K562 (cell line): ENCODE data around the gene GPX5. TPM values are rescaled to one million over a fixed set of nuclear protein-coding genes. Genes with fewer than 3 reads are reported as not detected.
A peak's percentile ranks its signal among the peaks of the same experiment; 100 is the strongest.

Experiments used
- CCAR2 ChIP-seq: fragments of 200-400 bp; formaldehyde crosslinking; IDR thresholded peaks from 2 replicates; pipeline ENCODE4 v1.6.1; 2017; ENCODE audit warnings: mild to moderate bottlenecking, low read depth, low read length
- CREB1 ChIP-seq, 2 experiments: sonication (generic) in 1 of 2; formaldehyde crosslinking in 1 of 2; IDR thresholded peaks; 2 replicates each; pipeline versions ENCODE4 v1.6.1 to v1.8.0; 2012 to 2022; ENCODE audit warnings: inconsistent platforms in 1 of 2, mild to moderate bottlenecking in 1 of 2, missing genetic modification reagents in 1 of 2, moderate library complexity in 1 of 2
- CXXC5 ChIP-seq: fragments of 250-450 bp; sonication (Bioruptor Pico); IDR thresholded peaks from 2 replicates; pipeline ENCODE4 v1.8.0; 2022; ENCODE audit warnings: inconsistent platforms, mild to moderate bottlenecking, moderate library complexity
- ETV5 ChIP-seq: sonication (generic); formaldehyde crosslinking; IDR thresholded peaks from 2 replicates; pipeline ENCODE4 v1.4.0; 2020; ENCODE audit warnings: low read depth, mild to moderate bottlenecking, missing genetic modification reagents
- GABPA ChIP-seq: fragments of 200-800 bp; sonication (Bioruptor generic); conservative IDR thresholded peaks from 2 replicates; pipeline ENCODE4 v1.6.1; 2016; ENCODE audit warnings: low read depth, missing genetic modification characterization, missing compliant biosample characterization
- HIVEP1 ChIP-seq: fragments of 250-450 bp; sonication (Bioruptor Pico); IDR thresholded peaks from 2 replicates; pipeline ENCODE4 v1.4.0; 2020; ENCODE audit warnings: mild to moderate bottlenecking
- KLF16 ChIP-seq: IDR thresholded peaks from 2 replicates; pipeline ENCODE4 v1.6.1; 2016; ENCODE audit warnings: antibody characterized with exemption
- L3MBTL2 ChIP-seq: fragments of 450-650 bp; IDR thresholded peaks from 2 replicates; pipeline ENCODE4 v1.6.1; 2016; ENCODE audit warnings: mild to moderate bottlenecking, moderate library complexity
- NBN ChIP-seq: fragments of 450-650 bp; IDR thresholded peaks from 2 replicates; pipeline ENCODE4 v1.6.1; 2016; ENCODE audit warnings: low read depth, mild to moderate bottlenecking
- NFIC ChIP-seq: fragments of 450-650 bp; IDR thresholded peaks from 2 replicates; pipeline ENCODE4 v1.6.1; 2017; ENCODE audit warnings: mild to moderate bottlenecking, inconsistent platforms
- NRF1 ChIP-seq, 2 experiments: fragments of 450-650 bp; IDR thresholded peaks in 1 of 2; conservative IDR thresholded peaks in 1 of 2; 2 replicates each; pipeline ENCODE4 v1.6.1; 2014; ENCODE audit warnings: mild to moderate bottlenecking in 2 of 2
- PRMT5 ChIP-seq: sonication (generic); formaldehyde crosslinking; IDR thresholded peaks from 2 replicates; pipeline ENCODE4 v1.5.0; 2020; ENCODE audit warnings: missing genetic modification reagents
- RAD21 ChIP-seq, 2 experiments: fragments of 250-450 bp in 1 of 2; fragments of 450-650 bp in 1 of 2; sonication (Bioruptor Pico) in 1 of 2; formaldehyde crosslinking in 1 of 2; IDR thresholded peaks in 1 of 2; conservative IDR thresholded peaks in 1 of 2; 2 replicates each; pipeline versions ENCODE4 v1.4.0 to v1.8.0; 2020 to 2022; ENCODE audit warnings: mild to moderate bottlenecking in 2 of 2, moderate library complexity in 1 of 2
- RNF2 ChIP-seq: sonication (generic); IDR thresholded peaks from 2 replicates; pipeline ENCODE4 v1.6.1; 2016
- SIN3B ChIP-seq: fragments of 450-650 bp; IDR thresholded peaks from 2 replicates; pipeline ENCODE4 v1.6.1; 2017; ENCODE audit warnings: low read depth, mild to moderate bottlenecking, moderate library complexity
- SLC30A9 ChIP-seq: fragments of 250-450 bp; sonication (Bioruptor Pico); IDR thresholded peaks from 2 replicates; pipeline ENCODE4 v1.8.0; 2022; ENCODE audit warnings: mild to moderate bottlenecking, moderate library complexity
- TEAD4 ChIP-seq, 2 experiments: sonication (generic) in 1 of 2; formaldehyde crosslinking in 1 of 2; IDR thresholded peaks; 2 replicates each; pipeline versions ENCODE4 v1.6.1 to v1.8.0; 2012 to 2022; ENCODE audit warnings: borderline replicate concordance in 1 of 2, inconsistent platforms in 1 of 2, low read length in 1 of 2, mild to moderate bottlenecking in 1 of 2, missing genetic modification reagents in 1 of 2
- ZNF354B ChIP-seq: fragments of 250-450 bp; sonication (Bioruptor Pico); IDR thresholded peaks from 2 replicates; pipeline ENCODE4 v1.4.0; 2020
- ZNF589 ChIP-seq: fragments of 200-800 bp; sonication (Bioruptor generic); IDR thresholded peaks from 2 replicates; pipeline ENCODE4 v1.6.1; 2016; ENCODE audit warnings: low read depth, missing genetic modification characterization, missing compliant biosample characterization
- ZNF717 ChIP-seq: fragments of 250-450 bp; sonication (Bioruptor Pico); IDR thresholded peaks from 2 replicates; pipeline ENCODE4 v1.5.0; 2021
- ZNF764 ChIP-seq: fragments of 250-450 bp; sonication (Bioruptor Pico); IDR thresholded peaks from 2 replicates; pipeline ENCODE4 v1.4.0; 2020; ENCODE audit warnings: low read depth, mild to moderate bottlenecking, moderate library complexity
- polyA plus RNA-seq, 8 experiments: library from polyadenylated mRNA; depleted of rRNA in 4 of 8; stranded (reverse) in 5 of 8; unstranded in 3 of 8; fragments of >200 nt; fragmentation: Nextera tagmentation in 2 of 8; fragmentation: Illumina TruSeq in 1 of 8; extraction: Ambion mirVana in 2 of 8; extraction: Trizol in 1 of 8; gene quantifications; 2 replicates each; pipeline versions ENCODE4 v1.2.1 to v1.2.3, GENCODE V29; 2011 to 2014; ENCODE audit warnings: inconsistent platforms in 1 of 8, missing spikeins in 1 of 8
- total RNA-seq, 7 experiments: library from RNA; depleted of rRNA in 6 of 7; stranded (reverse); fragments of >200 nt in 6 of 7; fragmentation: Illumina TruSeq in 2 of 7; extraction: Trizol in 2 of 7; gene quantifications; 2 replicates each; pipeline versions ENCODE4 v1.2.1 to v1.2.3, GENCODE V29; 2011 to 2021; ENCODE audit warnings: low replicate concordance in 1 of 7
- TF ChIP-seq, protein P1 (sequence below), 2 experiments: fragments of 450-650 bp in 1 of 2; sonication (generic) in 1 of 2; formaldehyde crosslinking in 1 of 2; IDR thresholded peaks in 1 of 2; conservative IDR thresholded peaks in 1 of 2; 2 replicates each; pipeline versions ENCODE4 v1.6.1 to v1.8.1; 2016 to 2023; ENCODE audit warnings: mild to moderate bottlenecking in 2 of 2, moderate library complexity in 2 of 2, inconsistent platforms in 1 of 2, missing genetic modification reagents in 1 of 2
- TF ChIP-seq, protein P2 (sequence below): fragments of 200-800 bp; sonication (Bioruptor generic); IDR thresholded peaks from 2 replicates; pipeline ENCODE4 v1.6.1; 2017; ENCODE audit warnings: missing genetic modification characterization, missing compliant biosample characterization
- TF ChIP-seq, protein P3 (sequence below): fragments of 250-450 bp; sonication (Bioruptor Pico); IDR thresholded peaks from 2 replicates; pipeline ENCODE4 v1.5.0; 2021; ENCODE audit warnings: mild to moderate bottlenecking, moderate library complexity

Gene GPX5
- total and polyA plus RNA-seq, 9 of the 15 experiments (the other 6 are each of a cell fraction or from before 2014, with no cell fraction given): 0.07 to 0.18 (median 0.15) TPM; not detected in 6

DNA sequence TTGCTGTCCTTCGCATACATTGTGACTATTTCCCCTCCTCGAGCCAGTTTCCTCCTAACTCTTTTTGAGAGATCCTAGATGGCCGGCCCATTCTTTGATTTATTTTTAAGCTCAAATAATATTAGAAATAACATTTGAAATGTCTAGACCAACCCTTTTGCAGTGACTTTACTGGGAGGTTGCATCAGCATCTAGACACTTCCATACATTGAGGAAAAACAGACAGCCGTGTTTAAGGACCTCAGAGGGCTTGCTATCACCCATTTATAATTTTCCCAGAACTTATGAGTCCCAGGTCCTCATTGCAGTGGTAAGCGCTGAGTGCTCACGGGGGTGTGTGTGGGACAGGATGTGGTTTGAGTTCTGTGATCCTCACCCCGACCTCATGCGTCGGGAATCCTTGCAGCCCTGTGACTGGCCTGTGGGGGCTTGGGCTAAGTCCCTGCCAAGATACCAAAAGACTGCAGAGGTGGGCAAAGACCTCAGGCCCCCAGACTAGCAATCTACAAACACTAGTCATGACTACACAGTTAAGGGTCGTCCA lies at the start of gene GPX5 (continued):
- TF ChIP-seq ZNF589 (CRISPR knock-in tag) (no peak), ZNF717 (CRISPR knock-in tag) (no peak), CCAR2 (no peak), NRF1 (conservative IDR thresholded peaks at IDR 0.05 in 1 of 2, IDR thresholded peaks at IDR 0.05 in 1 of 2) (peak in 1 of 2 experiments; percentile 21; a peak in 2 of 4 replicates), RNF2 (0 out of 2 replicates have a peak, but pooled peaks have one; percentile 32), SLC30A9 (CRISPR knock-in tag) (no peak), ETV5 (peak; percentile 62; the same call in 1 of the 2 replicates), ZNF354B (CRISPR knock-in tag) (no peak), L3MBTL2 (peak; percentile 58), ZNF764 (CRISPR knock-in tag) (no peak), SIN3B (no peak), TEAD4 (IDR thresholded peaks at IDR 0.05; ENCODE audit: low read length) (peak; percentile 55; the same call in 1 of the 2 replicates), TEAD4 (CRISPR knock-in tag; IDR thresholded peaks at IDR 0.05; ENCODE audit: borderline replicate concordance) (no peak), CXXC5 (CRISPR knock-in tag) (peak; percentile 21; the same call in 1 of the 2 replicates), NBN (peak; percentile 41; the same call in 1 of the 2 replicates), PRMT5 (CRISPR knock-in tag) (no peak), GABPA (tag) (peak; percentile 75), NFIC (no peak), KLF16 (no peak), CREB1 (IDR thresholded peaks at IDR 0.05) (no peak), CREB1 (CRISPR knock-in tag; IDR thresholded peaks at IDR 0.05) (no peak), RAD21 (CRISPR knock-in tag; conservative IDR thresholded peaks at IDR 0.05 in 1 of 2, IDR thresholded peaks at IDR 0.05 in 1 of 2) (0 out of 4 replicates have a peak, but pooled peaks of 1 of the 2 experiments have one; percentile 12), HIVEP1 (CRISPR knock-in tag) (no peak)
- TF ChIP-seq, protein P1, sequence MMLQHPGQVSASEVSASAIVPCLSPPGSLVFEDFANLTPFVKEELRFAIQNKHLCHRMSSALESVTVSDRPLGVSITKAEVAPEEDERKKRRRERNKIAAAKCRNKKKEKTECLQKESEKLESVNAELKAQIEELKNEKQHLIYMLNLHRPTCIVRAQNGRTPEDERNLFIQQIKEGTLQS (IDR thresholded peaks at IDR 0.05): peak; percentile 77
- TF ChIP-seq, protein P1 (CRISPR knock-in tag; conservative IDR thresholded peaks at IDR 0.05): no peak
- TF ChIP-seq, protein P2, sequence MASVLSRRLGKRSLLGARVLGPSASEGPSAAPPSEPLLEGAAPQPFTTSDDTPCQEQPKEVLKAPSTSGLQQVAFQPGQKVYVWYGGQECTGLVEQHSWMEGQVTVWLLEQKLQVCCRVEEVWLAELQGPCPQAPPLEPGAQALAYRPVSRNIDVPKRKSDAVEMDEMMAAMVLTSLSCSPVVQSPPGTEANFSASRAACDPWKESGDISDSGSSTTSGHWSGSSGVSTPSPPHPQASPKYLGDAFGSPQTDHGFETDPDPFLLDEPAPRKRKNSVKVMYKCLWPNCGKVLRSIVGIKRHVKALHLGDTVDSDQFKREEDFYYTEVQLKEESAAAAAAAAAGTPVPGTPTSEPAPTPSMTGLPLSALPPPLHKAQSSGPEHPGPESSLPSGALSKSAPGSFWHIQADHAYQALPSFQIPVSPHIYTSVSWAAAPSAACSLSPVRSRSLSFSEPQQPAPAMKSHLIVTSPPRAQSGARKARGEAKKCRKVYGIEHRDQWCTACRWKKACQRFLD: no peak
- TF ChIP-seq, protein P3, sequence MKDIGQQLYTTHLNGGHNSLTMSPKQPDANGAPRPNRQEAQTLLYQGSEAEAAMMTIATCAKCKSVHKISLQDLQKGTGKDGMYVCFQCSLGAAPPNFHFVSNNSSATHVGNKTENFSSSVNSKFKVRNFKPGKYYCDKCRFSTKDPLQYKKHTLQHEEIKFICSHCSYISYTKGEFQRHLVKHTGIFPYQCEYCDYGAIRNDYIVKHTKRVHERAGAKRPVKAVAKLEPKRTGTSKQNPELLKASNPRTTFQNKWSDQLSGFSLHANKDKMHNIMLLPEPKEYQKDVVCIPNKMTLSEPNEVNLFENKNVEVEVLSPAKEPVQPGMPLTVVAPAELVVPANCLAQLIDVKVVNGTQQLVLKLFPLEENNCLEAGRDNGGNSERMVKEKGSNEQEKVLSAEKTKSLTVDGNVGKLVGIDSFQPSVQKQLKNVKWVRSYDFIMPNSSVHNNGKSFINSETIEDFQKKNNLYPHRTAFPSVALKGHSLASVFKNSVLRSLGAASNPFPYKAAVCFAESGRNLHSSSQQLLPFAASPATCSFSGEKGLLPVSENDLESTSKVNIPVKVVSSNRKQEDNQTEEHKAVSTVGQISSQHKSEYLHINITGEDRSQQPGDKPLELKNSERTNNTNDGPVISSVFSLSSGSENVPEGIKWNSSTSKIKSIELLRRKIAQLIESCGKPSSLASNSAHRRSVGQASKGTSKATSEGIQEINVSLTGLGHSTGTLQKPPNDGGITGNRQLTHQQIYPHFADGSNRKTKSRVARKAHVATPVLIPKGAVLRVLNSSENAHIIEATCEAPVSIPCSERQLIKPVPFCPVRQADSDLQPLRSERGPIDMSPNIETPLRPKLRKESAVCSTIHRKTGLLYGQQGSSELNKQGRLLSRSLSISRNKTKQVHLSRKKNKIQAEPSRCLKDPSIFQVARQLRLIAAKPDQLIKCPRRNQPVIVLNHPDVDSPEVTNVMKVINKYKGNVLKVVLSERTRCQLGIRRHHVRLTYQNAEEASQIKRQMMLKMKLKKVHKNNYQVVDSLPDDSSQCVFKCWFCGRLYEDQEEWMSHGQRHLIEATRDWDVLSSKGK: no peak
